AG04449 (cell line): Measurements from ENCODE around the gene VPS37C.

ENCODE experiments used
- CTCF ChIA-PET: fragments of 350-600 bp; formaldehyde crosslinking; extraction: SDS; loops from one replicate; lab custom pipeline; 2021; ENCODE audit warnings: antibody characterized with exemption; lab: Yijun Ruan, JAX
- POLR2A ChIA-PET: fragments of 400-600, 350-600 bp; formaldehyde crosslinking; extraction: SDS; loops from one replicate; lab custom pipeline; 2020; ENCODE audit warnings: antibody characterized with exemption, inconsistent platforms; lab: Yijun Ruan, JAX
- DNase-seq: peaks from one replicate; pipeline ENCODE4 v3.0.0-alpha.2; 2010; ENCODE audit warnings: low read depth, low spot score
- H3K4me3 ChIP-seq: 2 replicates; pipeline ENCODE4 v1.5.1; 2011; ENCODE audit warnings: low read depth, mild to moderate bottlenecking, control low read depth, low read length
- TF ChIP-seq, protein P1 (sequence below): IDR thresholded peaks from one replicate; pipeline ENCODE4 v1.5.1; 2011; ENCODE audit warnings: mild to moderate bottlenecking, moderate library complexity, low read length, control low read depth, inconsistent platforms; ENCODE audit not compliant: insufficient read depth; ENCODE audit errors: missing control alignments

The VPS37C gene

DNA sequence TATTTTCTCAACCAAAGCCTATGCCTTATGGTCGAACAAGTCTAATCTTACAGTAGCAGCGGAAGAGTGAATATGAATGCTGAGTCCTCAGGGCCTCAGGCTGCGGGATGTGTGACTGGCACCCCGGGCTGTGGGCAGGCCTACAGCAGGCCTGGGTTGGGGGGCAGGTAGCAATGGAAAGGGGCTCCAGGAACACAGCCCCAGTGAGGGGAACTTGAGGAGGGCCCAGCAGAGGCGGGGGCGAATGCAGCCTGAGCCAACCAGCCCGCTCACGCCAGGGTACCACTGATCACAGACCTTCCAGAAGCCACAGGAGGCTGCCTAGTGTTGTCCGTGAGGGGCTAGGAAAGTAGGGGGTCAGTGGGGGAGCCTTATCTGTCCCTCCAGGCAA, 70.2 kb downstream of the VPS37C start:
- DNase-seq: no peak
- CTCF ChIA-PET: no interaction called here
- TF ChIP-seq, protein P1, sequence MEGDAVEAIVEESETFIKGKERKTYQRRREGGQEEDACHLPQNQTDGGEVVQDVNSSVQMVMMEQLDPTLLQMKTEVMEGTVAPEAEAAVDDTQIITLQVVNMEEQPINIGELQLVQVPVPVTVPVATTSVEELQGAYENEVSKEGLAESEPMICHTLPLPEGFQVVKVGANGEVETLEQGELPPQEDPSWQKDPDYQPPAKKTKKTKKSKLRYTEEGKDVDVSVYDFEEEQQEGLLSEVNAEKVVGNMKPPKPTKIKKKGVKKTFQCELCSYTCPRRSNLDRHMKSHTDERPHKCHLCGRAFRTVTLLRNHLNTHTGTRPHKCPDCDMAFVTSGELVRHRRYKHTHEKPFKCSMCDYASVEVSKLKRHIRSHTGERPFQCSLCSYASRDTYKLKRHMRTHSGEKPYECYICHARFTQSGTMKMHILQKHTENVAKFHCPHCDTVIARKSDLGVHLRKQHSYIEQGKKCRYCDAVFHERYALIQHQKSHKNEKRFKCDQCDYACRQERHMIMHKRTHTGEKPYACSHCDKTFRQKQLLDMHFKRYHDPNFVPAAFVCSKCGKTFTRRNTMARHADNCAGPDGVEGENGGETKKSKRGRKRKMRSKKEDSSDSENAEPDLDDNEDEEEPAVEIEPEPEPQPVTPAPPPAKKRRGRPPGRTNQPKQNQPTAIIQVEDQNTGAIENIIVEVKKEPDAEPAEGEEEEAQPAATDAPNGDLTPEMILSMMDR: no peak
- no peak overlapping the region for H3K4me3 ChIP-seq
- POLR2A ChIA-PET: no interaction called here

DNA sequence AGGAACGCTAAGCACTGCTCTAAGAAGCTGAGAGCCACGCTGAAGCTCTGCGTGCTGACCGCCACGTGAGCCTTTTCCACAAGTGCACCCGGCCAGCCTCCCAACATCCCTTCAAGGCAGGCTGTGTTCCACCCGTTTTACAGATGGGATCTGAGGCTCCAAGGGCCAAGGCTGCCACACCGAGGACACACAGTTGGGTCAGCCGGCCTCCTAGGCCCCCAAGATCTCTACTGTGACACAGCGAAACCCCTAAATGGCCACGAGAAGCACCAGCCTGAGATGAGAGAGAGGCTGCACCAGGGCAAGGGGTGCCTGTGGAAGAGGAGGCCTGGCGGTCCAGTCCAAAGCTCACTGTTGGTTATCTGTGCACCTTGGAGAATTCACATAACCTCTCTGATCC, 70.7 kb downstream of the VPS37C start:
- POLR2A ChIA-PET: no interaction called here
- CTCF ChIA-PET: no interaction called here
- TF ChIP-seq, protein P1: no peak
- DNase-seq: no peak
- no peak overlapping the region for H3K4me3 ChIP-seq

DNA sequence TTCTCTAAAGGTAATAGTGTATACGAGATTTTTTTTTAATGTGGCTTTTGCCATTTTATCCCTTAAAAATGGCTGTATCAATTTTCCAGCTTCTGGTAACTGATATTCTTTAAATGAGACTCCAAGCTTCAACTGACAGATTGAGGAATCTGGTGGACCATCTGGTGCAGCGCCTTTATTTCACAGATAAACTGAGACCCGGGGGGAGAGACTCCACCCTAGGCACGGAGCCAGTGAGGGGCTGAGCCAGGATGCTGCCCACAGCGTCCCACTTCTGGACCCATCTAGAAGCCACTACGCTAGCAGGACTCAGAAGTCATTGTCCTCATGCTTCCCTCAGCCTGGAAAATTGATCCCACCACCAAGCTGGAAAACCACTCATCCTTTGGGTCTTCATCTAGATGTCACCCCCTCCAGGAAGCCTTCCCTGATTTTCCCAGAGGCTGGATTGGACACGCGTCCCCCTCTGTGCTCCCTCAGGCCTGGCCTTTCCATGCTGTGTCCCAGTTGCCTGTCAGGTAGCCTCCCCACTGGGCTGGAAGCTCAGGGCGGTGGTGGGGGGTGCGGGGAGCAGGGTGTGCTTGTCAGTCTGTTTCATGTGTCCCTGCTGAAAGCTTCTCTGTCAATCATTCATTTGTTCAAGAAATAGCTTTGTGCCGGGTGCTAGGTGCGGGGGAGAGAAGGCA, 71.3 kb downstream of the VPS37C start:
- H3K4me3 ChIP-seq: no peak overlapping the region
- POLR2A ChIA-PET: no interaction called here
- TF ChIP-seq, protein P1: no peak
- CTCF ChIA-PET: no interaction called here
- DNase-seq: no peak

DNA sequence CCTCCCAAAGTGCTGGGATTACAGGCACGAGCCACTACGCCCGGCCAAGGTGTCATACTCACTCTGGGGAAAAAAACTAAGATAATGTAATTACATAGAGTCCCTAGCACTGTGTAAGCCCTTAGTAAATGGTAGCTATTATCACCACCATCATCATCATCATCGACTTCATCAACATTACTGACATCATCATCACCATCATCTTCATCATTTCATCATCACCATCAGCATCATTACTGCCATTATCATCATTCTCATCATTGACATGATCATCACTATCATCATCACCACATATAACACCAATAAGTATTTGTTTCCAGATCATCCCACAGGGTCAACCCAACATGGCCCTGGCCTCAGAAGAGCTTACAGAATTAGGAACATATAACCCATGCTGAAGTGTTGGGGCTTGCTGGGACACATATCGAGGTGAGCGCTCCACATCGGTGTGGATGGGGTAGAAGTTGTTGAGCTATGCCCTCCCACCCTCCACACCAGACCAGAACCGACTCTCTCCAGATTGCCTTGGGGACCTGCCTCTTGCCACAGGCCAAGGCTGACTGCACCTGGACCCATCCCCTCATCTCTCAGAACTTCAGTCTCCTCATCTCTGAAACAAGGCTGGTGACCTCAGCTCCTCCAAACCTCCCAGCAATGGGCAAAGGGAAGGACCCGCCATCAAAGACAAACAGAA, 73.7 kb downstream of the VPS37C start:
- no peak for DNase-seq
- H3K4me3 ChIP-seq: no peak overlapping the region
- TF ChIP-seq, protein P1: no peak
- CTCF ChIA-PET: no interaction called here
- POLR2A ChIA-PET: no interaction called here

DNA sequence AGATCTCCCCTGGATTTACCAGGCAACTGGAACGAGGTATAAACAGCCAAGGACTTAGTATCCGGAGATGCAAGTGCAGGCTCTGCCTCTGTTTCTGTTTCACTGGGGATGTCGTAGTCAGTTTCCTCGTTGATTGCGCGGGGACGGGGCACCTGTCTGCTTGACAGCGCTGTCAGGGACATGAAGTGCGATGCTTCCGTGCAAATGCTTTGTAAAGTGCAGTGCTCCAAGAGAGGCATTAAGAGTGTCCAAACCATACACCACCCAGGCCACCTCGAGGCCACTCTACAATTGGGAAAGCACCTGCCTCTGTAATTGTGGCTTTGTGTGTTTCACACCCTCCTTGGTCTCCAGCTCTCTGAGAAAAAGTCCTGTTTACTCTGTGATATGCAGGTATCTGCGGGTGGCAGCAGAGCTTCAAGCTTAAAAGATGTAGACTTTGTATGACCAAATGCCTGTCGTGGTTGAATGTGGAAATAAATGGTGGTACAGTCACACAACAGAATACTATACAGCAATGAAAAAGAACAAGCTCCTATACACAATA, 77.6 kb downstream of the VPS37C start:
- TF ChIP-seq, protein P1: no peak
- ChIA-PET POLR2A (no interaction called here), CTCF (no interaction called here)
- no peak overlapping the region for H3K4me3 ChIP-seq
- no peak for DNase-seq

DNA sequence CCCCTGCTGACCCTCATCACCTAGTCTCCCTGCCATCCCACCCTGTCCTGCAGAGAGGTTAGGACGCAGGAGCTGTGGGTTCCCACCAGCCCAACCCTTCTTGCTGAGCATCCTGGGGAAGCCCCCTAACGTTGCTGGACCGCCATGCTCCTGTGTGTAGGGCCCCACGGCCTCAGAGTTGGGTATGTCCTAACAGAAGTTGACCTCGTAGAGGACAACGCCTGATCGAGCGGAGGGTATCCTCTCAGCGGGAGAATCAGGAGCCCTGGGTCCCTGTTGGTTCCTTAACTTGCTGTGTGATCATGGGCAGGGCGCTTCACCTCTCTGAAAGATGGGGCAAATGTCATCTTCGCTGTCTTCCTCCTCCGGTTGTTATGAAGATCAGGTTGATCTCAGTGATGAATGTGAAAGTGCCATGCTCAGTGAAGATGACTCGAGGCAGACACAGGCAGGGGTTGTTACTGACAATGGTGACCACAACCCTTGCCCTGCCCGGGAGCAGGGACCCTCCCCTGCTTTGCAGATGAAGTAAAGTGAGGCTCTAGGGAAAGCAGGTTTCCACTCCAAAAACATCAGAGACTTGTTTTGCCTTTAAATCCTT, 78.2 kb downstream of the VPS37C start:
- DNase-seq: no peak
- ChIA-PET CTCF (no interaction called here), POLR2A (no interaction called here)
- no peak overlapping the region for H3K4me3 ChIP-seq
- TF ChIP-seq, protein P1: no peak
